Retinal pigment epithelial cell (primary cell): Measurements from ENCODE around the gene ATXN2.
"Not testable (repeated sequence)": the region's sequence is repeated elsewhere in the genome, so short reads cannot be mapped to it uniquely, and the experiment has no call there.

Source experiments
- DNase-seq: peaks from one replicate; pipeline ENCODE4 v3.0.0-alpha.2; 2010; ENCODE audit warnings: low read depth
- H3K4me3 ChIP-seq: 2 replicates; pipeline ENCODE4 v1.5.1; 2011; ENCODE audit warnings: mild to moderate bottlenecking, low read length, control low read depth, moderate library complexity
- TF ChIP-seq, protein P1 (sequence below): conservative IDR thresholded peaks from 2 replicates; pipeline ENCODE4 v1.5.1; 2011; ENCODE audit warnings: low read depth, low read length, control low read depth, inconsistent platforms

The ATXN2 gene

GRCh38 chr12:111521801-111522200 is 77.3 kb downstream of the ATXN2 start:
- no peak overlapping the region for H3K4me3 ChIP-seq
- TF ChIP-seq, protein P1, sequence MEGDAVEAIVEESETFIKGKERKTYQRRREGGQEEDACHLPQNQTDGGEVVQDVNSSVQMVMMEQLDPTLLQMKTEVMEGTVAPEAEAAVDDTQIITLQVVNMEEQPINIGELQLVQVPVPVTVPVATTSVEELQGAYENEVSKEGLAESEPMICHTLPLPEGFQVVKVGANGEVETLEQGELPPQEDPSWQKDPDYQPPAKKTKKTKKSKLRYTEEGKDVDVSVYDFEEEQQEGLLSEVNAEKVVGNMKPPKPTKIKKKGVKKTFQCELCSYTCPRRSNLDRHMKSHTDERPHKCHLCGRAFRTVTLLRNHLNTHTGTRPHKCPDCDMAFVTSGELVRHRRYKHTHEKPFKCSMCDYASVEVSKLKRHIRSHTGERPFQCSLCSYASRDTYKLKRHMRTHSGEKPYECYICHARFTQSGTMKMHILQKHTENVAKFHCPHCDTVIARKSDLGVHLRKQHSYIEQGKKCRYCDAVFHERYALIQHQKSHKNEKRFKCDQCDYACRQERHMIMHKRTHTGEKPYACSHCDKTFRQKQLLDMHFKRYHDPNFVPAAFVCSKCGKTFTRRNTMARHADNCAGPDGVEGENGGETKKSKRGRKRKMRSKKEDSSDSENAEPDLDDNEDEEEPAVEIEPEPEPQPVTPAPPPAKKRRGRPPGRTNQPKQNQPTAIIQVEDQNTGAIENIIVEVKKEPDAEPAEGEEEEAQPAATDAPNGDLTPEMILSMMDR: no peak
- no peak for DNase-seq

DNA sequence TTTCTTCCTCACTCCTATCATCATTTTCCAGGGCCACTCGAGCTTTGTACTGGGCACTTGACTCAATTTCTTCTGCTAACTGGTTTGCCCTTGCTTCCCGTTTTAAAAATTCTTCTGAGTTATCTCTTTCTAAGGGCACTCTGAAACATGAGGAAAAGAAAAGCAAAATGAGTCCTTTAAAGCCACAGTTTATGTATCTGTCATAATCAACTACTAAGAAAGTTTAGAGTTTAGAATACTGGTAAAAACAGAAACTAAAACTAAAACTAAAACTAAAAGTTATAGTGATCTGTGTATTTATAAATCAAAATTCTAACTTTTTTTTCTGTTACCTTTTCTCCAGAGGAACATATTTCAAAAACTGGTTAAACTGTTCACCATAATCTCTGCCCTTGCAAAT is 79.2 kb downstream of the ATXN2 start:
- DNase-seq: no peak
- H3K4me3 ChIP-seq: no peak overlapping the region
- TF ChIP-seq, protein P1: no peak

- DNase-seq: no peak
- TF ChIP-seq, protein P1: no peak
- H3K4me3 ChIP-seq: no peak overlapping the region
These were observed 80.0 kb downstream of the ATXN2 start for GRCh38 chr12:111519083-111519482.

- H3K4me3 ChIP-seq, DNase-seq: not testable (repeated sequence)
These were observed 91.4 kb downstream of the ATXN2 start for GRCh38 chr12:111507719-111508118.

- not testable (repeated sequence) for H3K4me3 ChIP-seq, DNase-seq
These were observed 91.9 kb downstream of the ATXN2 start for GRCh38 chr12:111507258-111507657.

- TF ChIP-seq, protein P1: no peak
- no peak for DNase-seq
- H3K4me3 ChIP-seq: no peak overlapping the region
These were observed 92.9 kb downstream of the ATXN2 start for GRCh38 chr12:111506260-111506659.

- DNase-seq: no peak
- no peak overlapping the region for H3K4me3 ChIP-seq
- TF ChIP-seq, protein P1: no peak
These were observed 93.5 kb downstream of the ATXN2 start for GRCh38 chr12:111505601-111506036.

GRCh38 chr12:111503116-111503515 is 96.0 kb downstream of the ATXN2 start:
- TF ChIP-seq, protein P1: no peak
- no peak overlapping the region for H3K4me3 ChIP-seq
- DNase-seq: no peak
